H1 (cell line): ENCODE data around the gene DCDC2C. TPM values are rescaled to one million over a fixed set of nuclear protein-coding genes. Genes with fewer than 3 reads are reported as not detected.

ENCODE experiments used
- CBX8 ChIP-seq: fragments of 300-800, 300-1000 bp; sonication (generic); IDR thresholded peaks from 2 replicates; pipeline ENCODE4 v1.7.1; 2016; ENCODE audit warnings: low read depth, low read length, borderline replicate concordance
- CREB1 ChIP-seq: IDR thresholded peaks from 2 replicates; pipeline ENCODE4 v1.6.1; 2012; ENCODE audit warnings: inconsistent platforms
- polyA plus RNA-seq, 7 experiments: library from polyadenylated mRNA; depleted of rRNA in 3 of 7; stranded (reverse) in 5 of 7; unstranded in 2 of 7; fragments of >200 nt in 5 of 7; fragments of 200-250 nt in 2 of 7; gene quantifications; 1 replicate in 5 of 7; 2 replicates in 1 of 7; 4 replicates in 1 of 7; pipeline versions ENCODE4 v1.2.1 to v1.2.3, GENCODE V29; 2011 to 2013; ENCODE audit warnings: missing spikeins in 2 of 7, mixed read lengths in 2 of 7
- total RNA-seq: library from RNA; stranded (reverse); fragmentation: NEBNext Ultra II Directional; extraction: Animal tissue kit (Norgen Biotek cat#: 25700); gene quantifications from 2 replicates; pipeline ENCODE4 v1.2.1, GENCODE V29; 2021
- TF ChIP-seq, protein P1 (sequence below): IDR thresholded peaks from 2 replicates; pipeline ENCODE4 v1.6.1; 2012; ENCODE audit warnings: low read length, inconsistent platforms

The DCDC2C gene
- total and polyA plus RNA-seq, 2 of the 8 experiments (the other 6 are each of a cell fraction or from before 2014, with no cell fraction given): 0.50 TPM; not detected in 1

DNA sequence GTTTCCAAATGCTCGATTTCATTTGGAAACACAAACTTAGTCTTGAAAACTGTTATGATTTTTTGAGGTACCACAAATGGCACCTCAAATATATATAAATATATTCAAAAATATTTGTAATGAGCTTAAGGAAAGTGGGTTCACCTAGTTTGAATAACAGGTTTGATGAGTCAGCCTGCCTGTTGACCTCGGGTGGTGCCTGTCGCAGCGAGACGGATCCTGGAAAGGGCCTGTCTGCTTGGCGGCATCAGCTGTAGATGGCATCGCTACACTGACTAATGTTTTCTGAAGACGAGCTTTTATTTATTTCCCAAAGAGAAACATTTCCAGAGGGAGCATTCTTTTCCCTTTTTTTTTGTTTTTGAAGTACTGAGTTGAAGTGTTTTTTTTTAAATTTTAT lies 38.5 kb upstream of the DCDC2C start (continued):
- TF ChIP-seq, protein P1, sequence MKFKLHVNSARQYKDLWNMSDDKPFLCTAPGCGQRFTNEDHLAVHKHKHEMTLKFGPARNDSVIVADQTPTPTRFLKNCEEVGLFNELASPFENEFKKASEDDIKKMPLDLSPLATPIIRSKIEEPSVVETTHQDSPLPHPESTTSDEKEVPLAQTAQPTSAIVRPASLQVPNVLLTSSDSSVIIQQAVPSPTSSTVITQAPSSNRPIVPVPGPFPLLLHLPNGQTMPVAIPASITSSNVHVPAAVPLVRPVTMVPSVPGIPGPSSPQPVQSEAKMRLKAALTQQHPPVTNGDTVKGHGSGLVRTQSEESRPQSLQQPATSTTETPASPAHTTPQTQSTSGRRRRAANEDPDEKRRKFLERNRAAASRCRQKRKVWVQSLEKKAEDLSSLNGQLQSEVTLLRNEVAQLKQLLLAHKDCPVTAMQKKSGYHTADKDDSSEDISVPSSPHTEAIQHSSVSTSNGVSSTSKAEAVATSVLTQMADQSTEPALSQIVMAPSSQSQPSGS: no peak
- TF ChIP-seq CREB1 (no peak), CBX8 (no peak)
